Body of pancreas (tissue), 4 donors: ENCODE measurements around the gene FBRSL1. TPM values are rescaled to one million over a fixed set of nuclear protein-coding genes. Genes with fewer than 3 reads are reported as not detected.

ENCODE experiments used
- ATAC-seq: fragments of 150-250 bp; one replicate; pipeline ENCODE4 v1.9.1; 2016
- DNase-seq, 4 donors: peaks; one replicate each; pipeline ENCODE4 v3.0.0-alpha.2; 2019
- H3K27ac ChIP-seq, 4 donors: fragments of 200-600 bp; sonication (generic); 1 replicate in 3 of 4; 2 replicates in 1 of 4; pipeline versions ENCODE4 v1.5.1 to v1.6.1; 2016 to 2019; ENCODE audit warnings: mild to moderate bottlenecking in 1 of 4, mixed read lengths in 1 of 4, moderate library complexity in 1 of 4
- H3K27me3 ChIP-seq, 2 donors: fragments of 200-600 bp; sonication (generic); one replicate each; pipeline ENCODE4 v1.6.0; 2016; ENCODE audit warnings: mild to moderate bottlenecking in 1 of 2
- H3K36me3 ChIP-seq, 2 donors: fragments of 200-600 bp; sonication (generic); replicated peaks in 1 of 2; 2 replicates each; pipeline ENCODE4 v1.5.1; 2016; ENCODE audit warnings: low read depth in 2 of 2; ENCODE audit not compliant: insufficient read depth in 1 of 2
- H3K4me1 ChIP-seq: fragments of 200-600 bp; sonication (generic); one replicate; pipeline ENCODE4 v1.6.0; 2016
- H3K4me3 ChIP-seq, 2 donors: fragments of 200-600 bp; sonication (generic); 1 replicate in 1 of 2; 2 replicates in 1 of 2; pipeline ENCODE4 v1.5.1; 2016 to 2019
- H3K9me3 ChIP-seq, 3 donors: fragments of 200-600 bp; sonication (generic); 1 replicate in 2 of 3; 2 replicates in 1 of 3; pipeline ENCODE4 v1.5.1; 2016
- CTCF ChIP-seq, 7 experiments: fragments of 450-650 bp in 4 of 7; fragments of 200-600 bp in 3 of 7; sonication (generic) in 3 of 7; IDR thresholded peaks; one replicate each; pipeline ENCODE4 v1.5.1; 2016 to 2019; ENCODE audit warnings: antibody characterized with exemption in 7 of 7
- POLR2A ChIP-seq, 3 donors: fragments of 450-650 bp; IDR thresholded peaks; one replicate each; pipeline ENCODE4 v1.6.1; 2016; ENCODE audit warnings: antibody characterized with exemption in 3 of 3, mild to moderate bottlenecking in 2 of 3
- WGBS, 2 donors: methylation state at CpG; one replicate each; pipeline ENCODE4 v1.1.5; 2017; 5-methylcytosine and 5-hydroxymethylcytosine counted together
- intact Hi-C: fragments of 100-400 bp; cut with DNase I; formaldehyde crosslinking; loops from one replicate; pipeline ENCODE4 v1.15.1; 2023
- total RNA-seq, 2 donors: library from RNA; depleted of rRNA; stranded (reverse); fragments of >200 nt; gene quantifications; one replicate each; pipeline ENCODE4 v1.1.0, GENCODE V29; 2016

FBRSL1 gene
- total RNA-seq, 2 donors from 2014 or later: 29.8 to 50.1 TPM

- ATAC-seq (no peak), DNase-seq (no peak)
- no peak overlapping the region for H3K27ac ChIP-seq
- TF ChIP-seq POLR2A (IDR thresholded peaks at IDR 0.05): no peak
- no peak for TF ChIP-seq CTCF (IDR thresholded peaks at IDR 0.05)
- intact Hi-C loops: no loop called here
- H3K36me3 ChIP-seq: no peaks in the 10 kb centered on the region
- no peaks in the 10 kb centered on the region for H3K4me1 ChIP-seq
- no peak overlapping the region for H3K4me3 ChIP-seq
- 88 to 90% methylated on average over 8 to 13 of the region's 13 CpGs for WGBS, 2 donors
- H3K9me3 ChIP-seq: no peaks in the 10 kb centered on the region
- H3K27me3 ChIP-seq: no peaks in the 10 kb centered on the region
These were observed 10.7 kb upstream of the FBRSL1 start for GRCh38 chr12:132479291-132479690.

GRCh38 chr12:132479938-132480622 lies 9.9 kb upstream of the FBRSL1 start:
- H3K4me3 ChIP-seq: no peak overlapping the region
- 83 to 86% methylated on average over 13 to 32 of the region's 38 CpGs for WGBS, 2 donors
- no peak for DNase-seq
- no peaks in the 10 kb centered on the region for H3K9me3 ChIP-seq
- no peaks in the 10 kb centered on the region for H3K4me1 ChIP-seq
- TF ChIP-seq CTCF (IDR thresholded peaks at IDR 0.05) (no peak), POLR2A (IDR thresholded peaks at IDR 0.05) (no peak)
- ATAC-seq: no peak
- H3K27ac ChIP-seq: no peak overlapping the region
- intact Hi-C loops: loop anchor here (10.0 kb wide), 1 partner anchor 45 kb away; no protein-coding TSS in a partner anchor
- no peaks in the 10 kb centered on the region for H3K27me3 ChIP-seq
- no peaks in the 10 kb centered on the region for H3K36me3 ChIP-seq

GRCh38 chr12:132480623-132481132 lies 9.3 kb upstream of the FBRSL1 start:
- no peak for TF ChIP-seq POLR2A (IDR thresholded peaks at IDR 0.05)
- TF ChIP-seq CTCF (IDR thresholded peaks at IDR 0.05): no peak
- 86 to 88% methylated on average over 14 of the region's 14 CpGs for WGBS, 2 donors
- Histone ChIP-seq H3K27me3 (no peaks in the 10 kb centered on the region), H3K4me3 (no peak overlapping the region), H3K36me3 (no peaks in the 10 kb centered on the region), H3K9me3 (no peaks in the 10 kb centered on the region), H3K4me1 (no peaks in the 10 kb centered on the region), H3K27ac (no peak overlapping the region)
- ATAC-seq (no peak), DNase-seq (no peak)
- intact Hi-C loops: loop anchor here (10.0 kb wide), 1 partner anchor 46 kb away; no protein-coding TSS in a partner anchor

- WGBS, 2 donors: 71 to 80% methylated on average over 10 to 11 of the region's 11 CpGs
- TF ChIP-seq POLR2A (IDR thresholded peaks at IDR 0.05) (no peak), CTCF (IDR thresholded peaks at IDR 0.05) (no peak)
- intact Hi-C loops: loop anchor here (10.0 kb wide), 1 partner anchor 47 kb away; no protein-coding TSS in a partner anchor
- Histone ChIP-seq H3K4me1 (no peaks in the 10 kb centered on the region), H3K27me3 (no peaks in the 10 kb centered on the region), H3K27ac (no peak overlapping the region), H3K4me3 (no peak overlapping the region), H3K36me3 (no peaks in the 10 kb centered on the region), H3K9me3 (no peaks in the 10 kb centered on the region)
- ATAC-seq: no peak
- DNase-seq: no peak
These were observed 8.6 kb upstream of the FBRSL1 start for GRCh38 chr12:132481345-132481744.
